ENCODE data around the gene ILF3. TPM values are rescaled to one million over a fixed set of nuclear protein-coding genes. Genes with fewer than 3 reads are reported as not detected.

The ILF3 gene
- 100 to 1,000 TPM in 2 of 4 donors, 10 to 100 TPM in 2; 83.5 to 109 (median 94.8) TPM for total RNA-seq
- polyA plus RNA-seq, result 100 to 1,000 TPM in 1 of 3 donors, 10 to 100 TPM in 2; 25.7 to 146 (median 30.6) TPM

- H3K9me3 ChIP-seq, result no peaks in the 10 kb centered on the region
- 0% methylated on average over 91 of the region's 91 CpGs for WGBS, 2 donors
Measured at GRCh38 chr19:10653732-10654609, at the start of gene ILF3. Gene ILF3 (plus strand): TSS chr19:10654346. CDS start chr19:10670606, 16,260 bp downstream.

GRCh38 chr19:10604460-10604980, 49.6 kb upstream of the ILF3 start:
- no peaks in the 10 kb centered on the region for H3K27me3 ChIP-seq
- intact Hi-C loops (cut with DNase I), result no loop called here
- peak overlapping the region; percentile 82 to 92 (median 86) for H3K27ac ChIP-seq
- TF ChIP-seq EP300 (IDR thresholded peaks at IDR 0.05) (no peak), POLR2AphosphoS5 (IDR thresholded peaks at IDR 0.05) (peak in 1 of 4 donors; percentile 15)
- no peaks in the 10 kb centered on the region for H3K9me3 ChIP-seq
- 49 to 82% methylated on average over 9 of the region's 9 CpGs for WGBS, 2 donors
- H3K4me3 ChIP-seq, result no peak overlapping the region
- H3K4me1 ChIP-seq, result peaks cover 0 to 18% (median 13%) of the 10 kb centered on the region in 4 donors
- no peaks in the 10 kb centered on the region for H3K36me3 ChIP-seq
- DNase-seq, result no peak

More at GRCh38 chr19:10653732-10654609, at the start of gene ILF3:
- peaks cover 0 to 51% (median 44%) of the 10 kb centered on the region in 4 donors for H3K4me1 ChIP-seq
- TF ChIP-seq POLR2AphosphoS5 (IDR thresholded peaks at IDR 0.05) (peak; percentile 98 to 100 (median 100)), EP300 (IDR thresholded peaks at IDR 0.05) (peak in 2 of 4 donors; percentile 55 to 94), POLR2A (IDR thresholded peaks at IDR 0.05) (peak; percentile 98 to 99)
- TF ChIP-seq, protein P1, sequence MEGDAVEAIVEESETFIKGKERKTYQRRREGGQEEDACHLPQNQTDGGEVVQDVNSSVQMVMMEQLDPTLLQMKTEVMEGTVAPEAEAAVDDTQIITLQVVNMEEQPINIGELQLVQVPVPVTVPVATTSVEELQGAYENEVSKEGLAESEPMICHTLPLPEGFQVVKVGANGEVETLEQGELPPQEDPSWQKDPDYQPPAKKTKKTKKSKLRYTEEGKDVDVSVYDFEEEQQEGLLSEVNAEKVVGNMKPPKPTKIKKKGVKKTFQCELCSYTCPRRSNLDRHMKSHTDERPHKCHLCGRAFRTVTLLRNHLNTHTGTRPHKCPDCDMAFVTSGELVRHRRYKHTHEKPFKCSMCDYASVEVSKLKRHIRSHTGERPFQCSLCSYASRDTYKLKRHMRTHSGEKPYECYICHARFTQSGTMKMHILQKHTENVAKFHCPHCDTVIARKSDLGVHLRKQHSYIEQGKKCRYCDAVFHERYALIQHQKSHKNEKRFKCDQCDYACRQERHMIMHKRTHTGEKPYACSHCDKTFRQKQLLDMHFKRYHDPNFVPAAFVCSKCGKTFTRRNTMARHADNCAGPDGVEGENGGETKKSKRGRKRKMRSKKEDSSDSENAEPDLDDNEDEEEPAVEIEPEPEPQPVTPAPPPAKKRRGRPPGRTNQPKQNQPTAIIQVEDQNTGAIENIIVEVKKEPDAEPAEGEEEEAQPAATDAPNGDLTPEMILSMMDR (IDR thresholded peaks at IDR 0.05), result no peak
- DNase-seq, result peak; percentile 100
- H3K36me3 ChIP-seq, result no peaks in the 10 kb centered on the region
- intact Hi-C loops (cut with DNase I), result loop anchor here (2.0 to 5.0 kb wide), 2 partner anchors 43 to 151 kb away; partner anchors contain the start of gene KEAP1
- H3K27ac ChIP-seq, result peak within 1 kb of the TSS; percentile 95 to 100 (median 100)
- peak within 1 kb of the TSS; percentile 72 to 100 (median 100) for H3K4me3 ChIP-seq
- H3K27me3 ChIP-seq, result no peaks in the 10 kb centered on the region

DNA sequence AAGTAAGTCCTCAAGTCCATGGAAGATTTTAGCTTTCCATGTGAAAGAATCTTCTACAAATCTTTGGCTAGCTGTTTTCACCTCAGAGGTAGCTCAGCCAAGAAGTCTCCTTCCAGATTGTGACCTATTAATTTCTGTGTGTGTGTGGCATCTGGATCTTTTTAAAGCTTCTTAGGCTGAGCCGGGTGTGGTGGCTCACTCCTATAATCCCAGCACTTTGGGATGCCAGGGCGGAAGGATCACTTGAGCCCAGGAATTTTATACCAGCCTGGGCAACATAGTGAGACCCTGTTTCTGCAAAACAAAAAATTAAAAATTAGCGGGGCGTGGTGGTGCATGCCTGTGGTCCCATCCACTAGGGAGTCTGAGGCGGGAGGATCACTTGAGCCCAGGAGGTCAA, 42.2 kb upstream of the ILF3 start:
- DNase-seq, result no peak
- H3K9me3 ChIP-seq, result no peaks in the 10 kb centered on the region
- no peaks in the 10 kb centered on the region for H3K4me1 ChIP-seq
- H3K4me3 ChIP-seq, result no peak overlapping the region
- no peaks in the 10 kb centered on the region for H3K36me3 ChIP-seq
- 85 to 90% methylated on average over 5 of the region's 5 CpGs for WGBS, 2 donors
- H3K27ac ChIP-seq, result peak overlapping the region in 1 of 4 donors; percentile 2
- TF ChIP-seq POLR2A (IDR thresholded peaks at IDR 0.05) (no peak), EP300 (IDR thresholded peaks at IDR 0.05) (no peak), POLR2AphosphoS5 (IDR thresholded peaks at IDR 0.05) (no peak)
- TF ChIP-seq, protein P1 (IDR thresholded peaks at IDR 0.05), result no peak
- intact Hi-C loops (cut with DNase I), result no loop called here
- no peaks in the 10 kb centered on the region for H3K27me3 ChIP-seq

DNA sequence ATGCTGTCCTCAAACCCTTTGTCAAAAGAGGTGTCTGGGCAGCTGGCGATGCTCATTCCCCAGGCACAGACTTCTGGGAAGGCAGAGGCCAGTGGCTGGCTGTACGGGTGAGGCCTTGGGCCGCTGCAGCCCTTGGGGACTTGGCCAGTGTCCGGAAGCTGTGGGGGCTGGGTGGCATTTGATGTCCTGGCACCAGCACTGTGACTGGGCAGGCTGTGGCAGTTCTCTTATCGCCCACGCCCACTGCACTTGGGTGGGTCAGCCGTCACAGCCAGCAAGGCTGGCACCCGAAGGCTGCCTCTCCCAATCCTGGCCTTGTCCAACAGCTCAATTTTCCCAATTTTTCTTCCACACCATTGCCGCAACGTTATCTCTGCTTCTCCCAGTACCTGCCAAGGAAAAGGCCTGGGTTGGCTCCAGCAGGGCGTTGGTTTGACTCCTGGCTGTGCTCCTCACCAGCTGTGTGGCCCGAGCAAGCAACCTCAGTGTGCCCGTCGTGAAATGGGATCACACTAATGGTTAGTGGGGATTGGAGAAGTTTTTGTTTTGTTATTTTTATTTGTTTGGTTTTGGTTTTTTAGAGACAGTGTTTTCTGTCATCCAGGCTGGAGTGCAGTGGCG, 41.5 kb upstream of the ILF3 start:
- no peaks in the 10 kb centered on the region for H3K9me3 ChIP-seq
- H3K4me3 ChIP-seq, result no peak overlapping the region
- no peaks in the 10 kb centered on the region for H3K27me3 ChIP-seq
- TF ChIP-seq POLR2AphosphoS5 (IDR thresholded peaks at IDR 0.05) (peak in 1 of 4 donors; percentile 23), POLR2A (IDR thresholded peaks at IDR 0.05) (peak in 1 of 2 donors; percentile 12), EP300 (IDR thresholded peaks at IDR 0.05) (no peak)
- TF ChIP-seq, protein P1 (IDR thresholded peaks at IDR 0.05), result no peak
- H3K27ac ChIP-seq, result peak overlapping the region; percentile 20 to 60 (median 34)
- no peaks in the 10 kb centered on the region for H3K4me1 ChIP-seq
- intact Hi-C loops (cut with DNase I), result no loop called here
- 29 to 74% methylated on average over 15 of the region's 15 CpGs for WGBS, 2 donors
- DNase-seq, result no peak
- no peaks in the 10 kb centered on the region for H3K36me3 ChIP-seq
